SK-N-SH (cell line): ENCODE measurements around the gene C6orf141. TPM values are rescaled to one million over a fixed set of nuclear protein-coding genes. Genes with fewer than 3 reads are reported as not detected.

Experiments used
- CTCF ChIA-PET: fragments of 300-600, 350-600 bp; formaldehyde crosslinking; extraction: SDS; loops from one replicate; lab custom pipeline; 2021; lab: Yijun Ruan, JAX
- POLR2A ChIA-PET: fragments of 350-600 bp; sonication (Branson Sonifier 250); formaldehyde crosslinking; extraction: SDS; loops from one replicate; lab custom pipeline; 2020; ENCODE audit warnings: antibody characterized with exemption, inconsistent platforms; lab: Yijun Ruan, JAX
- DNase-seq: peaks from one replicate; pipeline ENCODE4 v3.0.0; 2012
- H2AFZ ChIP-seq: fragments of 200-600 bp; sonication (generic); 2 replicates; pipeline ENCODE4 v1.8.1; 2016; ENCODE audit warnings: antibody characterized with exemption, mild to moderate bottlenecking, low read depth
- H3F3A ChIP-seq: fragments of 200-600 bp; sonication (generic); replicated peaks from 2 replicates; pipeline ENCODE3; 2016; ENCODE audit warnings: antibody characterized with exemption, mild to moderate bottlenecking; ENCODE audit not compliant: insufficient read depth
- H3K27ac ChIP-seq, 2 experiments: fragments of 200-500 bp in 1 of 2; fragments of 200-600 bp in 1 of 2; sonication (Bioruptor generic) in 1 of 2; sonication (generic), shearing (Covaris generic) in 1 of 2; 2 replicates each; pipeline versions ENCODE4 v1.5.1 to v1.6.1; 2014 to 2016; ENCODE audit warnings: low read depth in 2 of 2, inconsistent platforms in 1 of 2, low read length in 1 of 2, mild to moderate bottlenecking in 1 of 2, mixed read lengths in 1 of 2
- H3K27me3 ChIP-seq: fragments of 200-600 bp; sonication (generic), shearing (Covaris generic); 2 replicates; pipeline ENCODE4 v1.6.1; 2016; ENCODE audit warnings: mixed run types; ENCODE audit not compliant: insufficient read depth
- H3K36me3 ChIP-seq, 2 experiments: fragments of 200-500 bp in 1 of 2; fragments of 200-600 bp in 1 of 2; sonication (Bioruptor generic) in 1 of 2; sonication (generic) in 1 of 2; replicated peaks in 1 of 2; 2 replicates each; pipeline versions ENCODE3 to v1.5.1; 2014 to 2016; ENCODE audit warnings: low read length in 1 of 2, mild to moderate bottlenecking in 1 of 2; ENCODE audit not compliant: insufficient read depth in 2 of 2, control insufficient read depth in 1 of 2
- H3K4me1 ChIP-seq, 2 experiments: fragments of 200-500 bp in 1 of 2; fragments of 200-600 bp in 1 of 2; sonication (Bioruptor generic) in 1 of 2; sonication (generic), shearing (Covaris generic) in 1 of 2; 2 replicates each; pipeline versions ENCODE4 v1.5.1 to v1.6.1; 2014 to 2016; ENCODE audit warnings: low read depth in 1 of 2, low read length in 1 of 2, mixed run types in 1 of 2; ENCODE audit not compliant: insufficient read depth in 2 of 2, control insufficient read depth in 1 of 2
- H3K4me2 ChIP-seq: fragments of 200-600 bp; sonication (generic), shearing (Covaris generic); 2 replicates; pipeline ENCODE4 v1.6.1; 2017; ENCODE audit warnings: mixed run types
- H3K4me3 ChIP-seq, 2 experiments: fragments of 200-500 bp in 1 of 2; fragments of 200-600 bp in 1 of 2; sonication (Bioruptor generic) in 1 of 2; sonication (generic), shearing (Covaris generic) in 1 of 2; 2 replicates each; pipeline versions ENCODE4 v1.5.1 to v1.8.1; 2014 to 2016; ENCODE audit warnings: low read depth in 2 of 2, inconsistent platforms in 1 of 2, low read length in 1 of 2, mild to moderate bottlenecking in 1 of 2, mixed read lengths in 1 of 2, moderate library complexity in 1 of 2
- H3K79me2 ChIP-seq: fragments of 200-600 bp; sonication (generic); 2 replicates; pipeline ENCODE4 v1.8.1; 2017; ENCODE audit warnings: mild to moderate bottlenecking; ENCODE audit not compliant: insufficient read depth
- H3K9ac ChIP-seq: fragments of 200-600 bp; sonication (generic); 2 replicates; pipeline ENCODE4 v1.6.1; 2017; ENCODE audit warnings: mixed run types
- H3K9me2 ChIP-seq: fragments of 200-600 bp; sonication (generic); 2 replicates; pipeline ENCODE4 v1.6.1; 2017; ENCODE audit warnings: mixed run types
- H3K9me3 ChIP-seq: fragments of 200-600 bp; sonication (generic); 2 replicates; pipeline ENCODE4 v1.6.1; 2017; ENCODE audit warnings: mixed run types, mild to moderate bottlenecking, moderate library complexity
- H4K20me1 ChIP-seq: fragments of 200-600 bp; sonication (generic); 2 replicates; pipeline ENCODE4 v1.6.1; 2017; ENCODE audit warnings: mild to moderate bottlenecking, mixed run types; ENCODE audit not compliant: insufficient read depth
- CTCF ChIP-seq: fragments of 200-600 bp; sonication (generic); IDR thresholded peaks from 2 replicates; pipeline ENCODE4 v1.6.1; 2017; ENCODE audit warnings: antibody characterized with exemption, mild to moderate bottlenecking, moderate library complexity
- ELF1 ChIP-seq: IDR thresholded peaks from 2 replicates; pipeline ENCODE4 v1.4.0; 2012
- EP300 ChIP-seq, 2 experiments: IDR thresholded peaks; 2 replicates each; pipeline versions ENCODE4 v1.4.0 to v1.6.1; 2012; ENCODE audit warnings: borderline replicate concordance in 1 of 2, low read depth in 1 of 2, low read length in 1 of 2
- FOSL2 ChIP-seq: IDR thresholded peaks from 2 replicates; pipeline ENCODE4 v1.4.0; 2012; ENCODE audit warnings: low read depth, mild to moderate bottlenecking, moderate library complexity, borderline replicate concordance
- FOXM1 ChIP-seq: IDR thresholded peaks from 2 replicates; pipeline ENCODE4 v1.4.0; 2012; ENCODE audit warnings: low read depth, mild to moderate bottlenecking
- GABPA ChIP-seq: IDR thresholded peaks from 2 replicates; pipeline ENCODE4 v1.4.0; 2012; ENCODE audit warnings: low read depth, mild to moderate bottlenecking
- GATA2 ChIP-seq: sonication (generic); formaldehyde crosslinking; IDR thresholded peaks from 2 replicates; pipeline ENCODE4 v1.5.0; 2020; ENCODE audit warnings: mild to moderate bottlenecking, missing genetic modification reagents
- IRF3 ChIP-seq: fragments of 150-350 bp; IDR thresholded peaks from 2 replicates; pipeline ENCODE4 v1.6.1; 2016; ENCODE audit warnings: mild to moderate bottlenecking, low read depth, low read length
- MXI1 ChIP-seq: IDR thresholded peaks from 2 replicates; pipeline ENCODE4 v1.6.1; 2012; ENCODE audit warnings: mild to moderate bottlenecking, low read depth, low read length, improper control_type of control experiment
- NFIC ChIP-seq: IDR thresholded peaks from 2 replicates; pipeline ENCODE4 v1.4.0; 2012; ENCODE audit warnings: borderline replicate concordance
- NRF1 ChIP-seq: IDR thresholded peaks from 2 replicates; pipeline ENCODE4 v1.6.1; 2012; ENCODE audit warnings: low read depth, mild to moderate bottlenecking, low read length
- POLR2AphosphoS5 ChIP-seq: IDR thresholded peaks from 2 replicates; pipeline ENCODE4 v1.6.1; 2012; ENCODE audit warnings: low read depth, low read length
- RAD21 ChIP-seq: IDR thresholded peaks from 2 replicates; pipeline ENCODE4 v1.6.1; 2012; ENCODE audit warnings: mild to moderate bottlenecking, low read length
- REST ChIP-seq: IDR thresholded peaks from 2 replicates; pipeline ENCODE4 v1.6.1; 2012; ENCODE audit warnings: mild to moderate bottlenecking, low read depth, low read length, moderate library complexity
- RXRA ChIP-seq: IDR thresholded peaks from 2 replicates; pipeline ENCODE4 v1.4.0; 2012; ENCODE audit warnings: low read depth, mild to moderate bottlenecking, borderline replicate concordance
- SMC3 ChIP-seq: IDR thresholded peaks from 2 replicates; pipeline ENCODE4 v1.6.1; 2012; ENCODE audit warnings: low read depth, low read length, improper control_type of control experiment
- TAF1 ChIP-seq: IDR thresholded peaks from 2 replicates; pipeline ENCODE4 v1.6.1; 2012; ENCODE audit warnings: low read depth, mild to moderate bottlenecking, low read length, moderate library complexity, borderline replicate concordance
- TCF12 ChIP-seq: IDR thresholded peaks from 2 replicates; pipeline ENCODE4 v1.4.0; 2012
- USF1 ChIP-seq: IDR thresholded peaks from 2 replicates; pipeline ENCODE4 v1.4.0; 2012; ENCODE audit warnings: low read depth, borderline replicate concordance
- USF2 ChIP-seq: fragments of 150-350 bp; IDR thresholded peaks from 2 replicates; pipeline ENCODE4 v1.6.1; 2017; ENCODE audit warnings: antibody characterized with exemption, low read length, low read depth, borderline replicate concordance
- WGBS: methylation state at CpG from one replicate; pipeline ENCODE4 v1.1.6; 2017; ENCODE audit warnings: low lambda C conversion rate; 5-methylcytosine and 5-hydroxymethylcytosine counted together
- polyA plus RNA-seq, 3 experiments: library from polyadenylated mRNA; depleted of rRNA; stranded (reverse); fragments of >200 nt; gene quantifications; 2 replicates each; pipeline ENCODE4 v1.2.3, GENCODE V29; 2012

The C6orf141 gene
- polyA plus RNA-seq, 1 of the 3 experiments (the other 2 are of a cell fraction) = not detected

- no peaks in the 10 kb centered on the region for H3F3A ChIP-seq
- no peaks in the 10 kb centered on the region for H3K79me2 ChIP-seq
- H3K9me3 ChIP-seq = no peaks in the 10 kb centered on the region
- no peaks in the 10 kb centered on the region for H4K20me1 ChIP-seq
- no peak overlapping the region for H3K4me2 ChIP-seq
- TF ChIP-seq MXI1 (no peak), ELF1 (no peak), CTCF (no peak), TCF12 (no peak), POLR2AphosphoS5 (no peak), GABPA (no peak), GATA2 (CRISPR knock-in tag) (no peak), EP300 (IDR thresholded peaks at IDR 0.05; ENCODE audit: borderline replicate concordance in 1 of 2, low read depth in 1 of 2, low read length in 1 of 2) (no peak), RAD21 (no peak), SMC3 (no peak), REST (no peak), TAF1 (no peak), USF2 (no peak), IRF3 (no peak), USF1 (no peak), FOSL2 (no peak), NFIC (no peak), NRF1 (no peak), FOXM1 (no peak), RXRA (no peak)
- H3K27me3 ChIP-seq = peaks cover 9% of the 10 kb centered on the region; the same call in 1 of the 2 replicates
- CTCF ChIA-PET = interaction anchor here (1.2 kb wide), 1 partner anchor 8 kb away, joined by 6 read pairs; no protein-coding TSS in a partner anchor
- no peak overlapping the region for H3K27ac ChIP-seq
- no peak overlapping the region for H3K9ac ChIP-seq
- WGBS = 6% methylated on average over 1 of the region's 1 CpG
- no peak overlapping the region for H3K4me3 ChIP-seq
- no peaks in the 10 kb centered on the region for H3K36me3 ChIP-seq
- H2AFZ ChIP-seq = no peak overlapping the region
- H3K9me2 ChIP-seq = no peaks in the 10 kb centered on the region
- POLR2A ChIA-PET = no interaction called here
- no peaks in the 10 kb centered on the region for H3K4me1 ChIP-seq
- no peak for DNase-seq
Observed at GRCh38 chr6:49523901-49524300, 26.6 kb upstream of the C6orf141 start.
